D341Med (cell line): ENCODE data around the gene LAMB4.

Source experiments
- DNase-seq: peaks from one replicate; pipeline ENCODE4 v3.0.0; 2012; ENCODE audit warnings: low spot score

LAMB4 gene

GRCh38 chr7:108103558-108104298 lies 26.4 kb downstream of the LAMB4 start:
- DNase-seq, result no peak

- no peak for DNase-seq
Observed at GRCh38 chr7:108102671-108103312, 27.4 kb downstream of the LAMB4 start.

- no peak for DNase-seq
Observed at GRCh38 chr7:108101759-108102158, 28.4 kb downstream of the LAMB4 start.

- no peak for DNase-seq
Observed at GRCh38 chr7:108099713-108100112, 30.4 kb downstream of the LAMB4 start.

- peak; percentile 59 for DNase-seq
Observed at GRCh38 chr7:108097703-108098102, 32.5 kb downstream of the LAMB4 start.

- no peak for DNase-seq
Observed at GRCh38 chr7:108096996-108097395, 33.2 kb downstream of the LAMB4 start.

GRCh38 chr7:108094933-108095710 lies 35.0 kb downstream of the LAMB4 start:
- DNase-seq, result no peak

- DNase-seq, result no peak
Observed at GRCh38 chr7:108094346-108094745, 35.8 kb downstream of the LAMB4 start.

- no peak for DNase-seq
Observed at GRCh38 chr7:108093851-108094331, 36.3 kb downstream of the LAMB4 start.

GRCh38 chr7:108093341-108093740 lies 36.8 kb downstream of the LAMB4 start:
- DNase-seq, result no peak

- DNase-seq, result no peak
Observed at GRCh38 chr7:108091461-108091831, 38.7 kb downstream of the LAMB4 start.

GRCh38 chr7:108090791-108091460 lies 39.2 kb downstream of the LAMB4 start:
- no peak for DNase-seq

GRCh38 chr7:108089381-108089780 lies 40.8 kb downstream of the LAMB4 start:
- DNase-seq, result no peak

- DNase-seq, result no peak
Observed at GRCh38 chr7:108088729-108089128, 41.4 kb downstream of the LAMB4 start.

GRCh38 chr7:108087778-108088177 lies 42.4 kb downstream of the LAMB4 start:
- DNase-seq, result no peak

GRCh38 chr7:108086962-108087361 lies 43.2 kb downstream of the LAMB4 start:
- DNase-seq, result no peak

- DNase-seq, result no peak
Observed at GRCh38 chr7:108086546-108086945, 43.6 kb downstream of the LAMB4 start.

- no peak for DNase-seq
Observed at GRCh38 chr7:108083980-108084379, 46.2 kb downstream of the LAMB4 start.

- DNase-seq, result peak; percentile 50
Observed at GRCh38 chr7:108079648-108080591, 50.2 kb downstream of the LAMB4 start.

- no peak for DNase-seq
Observed at GRCh38 chr7:108079276-108079647, 50.9 kb downstream of the LAMB4 start.

GRCh38 chr7:108078691-108079090 lies 51.5 kb downstream of the LAMB4 start:
- no peak for DNase-seq
